NCI-H1694 treated with DMSO at 0.1 percent for 48 hours (cell line): ENCODE measurements around the gene PAK1IP1.
A peak's percentile ranks its signal among the peaks of the same experiment; 100 is the strongest.
"Not testable (repeated sequence)": the region's sequence is repeated elsewhere in the genome, so short reads cannot be mapped to it uniquely, and the experiment has no call there.

Experiments
- DNase-seq: peaks from one replicate; lab custom pipeline; 2025; lab: John Stamatoyannopoulos, UW

PAK1IP1 gene, protein sequence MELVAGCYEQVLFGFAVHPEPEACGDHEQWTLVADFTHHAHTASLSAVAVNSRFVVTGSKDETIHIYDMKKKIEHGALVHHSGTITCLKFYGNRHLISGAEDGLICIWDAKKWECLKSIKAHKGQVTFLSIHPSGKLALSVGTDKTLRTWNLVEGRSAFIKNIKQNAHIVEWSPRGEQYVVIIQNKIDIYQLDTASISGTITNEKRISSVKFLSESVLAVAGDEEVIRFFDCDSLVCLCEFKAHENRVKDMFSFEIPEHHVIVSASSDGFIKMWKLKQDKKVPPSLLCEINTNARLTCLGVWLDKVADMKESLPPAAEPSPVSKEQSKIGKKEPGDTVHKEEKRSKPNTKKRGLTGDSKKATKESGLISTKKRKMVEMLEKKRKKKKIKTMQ

DNA sequence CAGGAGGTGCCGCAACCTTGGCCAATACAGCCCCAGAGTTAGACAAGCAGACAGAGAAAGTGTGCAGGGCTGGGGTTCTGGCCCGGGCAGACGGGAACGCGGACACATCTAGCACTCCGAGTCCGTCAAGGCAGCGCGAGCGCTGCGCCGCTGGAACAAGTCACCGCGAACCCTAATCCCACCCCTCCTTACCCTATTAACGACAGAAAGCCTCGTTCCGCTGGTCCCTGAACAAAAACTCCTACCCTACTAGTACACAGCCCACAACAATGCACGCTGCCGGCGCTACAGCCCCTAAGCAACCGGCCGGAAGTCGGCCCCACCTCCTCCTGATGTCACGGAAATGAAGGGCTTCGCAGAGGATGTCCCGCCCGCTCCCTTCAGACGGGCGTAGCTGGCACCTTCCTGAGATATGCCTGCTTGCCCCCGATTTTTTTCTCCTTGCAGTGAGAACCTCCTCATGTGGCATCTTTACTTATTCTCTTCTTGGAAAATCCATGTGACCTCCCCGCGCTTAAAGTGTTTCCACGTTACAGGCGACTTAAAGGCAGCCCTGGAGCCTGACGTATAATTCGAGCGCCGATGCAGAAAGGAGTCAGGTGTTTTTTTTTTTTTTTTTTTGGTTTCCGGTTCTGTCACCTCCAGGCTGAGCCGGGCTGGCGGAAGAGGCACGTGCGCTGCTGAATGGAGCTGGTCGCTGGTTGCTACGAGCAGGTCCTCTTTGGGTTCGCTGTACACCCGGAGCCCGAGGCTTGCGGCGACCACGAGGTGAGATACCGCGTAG lies at the start of gene PAK1IP1, which contains the start of gene C6orf52:
PAK1IP1 (plus strand) TSS at position 671 of the 784 bp plus-strand sequence; CDS start at position 685, 14 bp downstream.
C6orf52 (minus strand) TSS at position 315 of the 784 bp plus-strand sequence. CDS start 7,066 bp downstream, outside the sequence.
- peak; percentile 90 for DNase-seq

DNA sequence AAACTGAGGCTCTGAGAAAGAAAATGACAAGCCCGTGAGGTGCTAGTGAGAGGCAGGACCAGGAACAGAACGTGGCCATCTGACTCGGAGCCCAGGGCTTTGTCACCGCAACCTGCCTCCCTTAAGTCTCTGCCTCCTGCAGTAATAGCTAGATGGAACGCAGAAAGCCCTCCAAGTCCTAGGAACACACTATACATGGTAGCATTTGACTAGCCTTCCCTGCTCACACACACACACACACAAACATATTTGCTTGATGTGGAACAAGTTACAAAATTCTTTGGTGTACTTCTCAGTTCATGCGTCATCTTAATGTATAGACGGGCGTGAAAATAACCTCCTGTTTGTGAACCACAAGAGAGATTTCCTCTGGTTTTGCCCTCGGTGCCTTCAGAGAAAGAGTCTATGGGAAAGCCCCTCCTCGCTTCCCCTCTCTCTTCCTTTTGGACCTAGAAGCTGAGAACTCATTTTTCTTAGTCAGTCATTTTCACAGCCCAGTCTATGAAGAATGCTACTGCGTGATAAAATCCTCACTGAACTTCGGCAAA lies 39.2 kb upstream of the PAK1IP1 start:
- DNase-seq, result no peak

DNA sequence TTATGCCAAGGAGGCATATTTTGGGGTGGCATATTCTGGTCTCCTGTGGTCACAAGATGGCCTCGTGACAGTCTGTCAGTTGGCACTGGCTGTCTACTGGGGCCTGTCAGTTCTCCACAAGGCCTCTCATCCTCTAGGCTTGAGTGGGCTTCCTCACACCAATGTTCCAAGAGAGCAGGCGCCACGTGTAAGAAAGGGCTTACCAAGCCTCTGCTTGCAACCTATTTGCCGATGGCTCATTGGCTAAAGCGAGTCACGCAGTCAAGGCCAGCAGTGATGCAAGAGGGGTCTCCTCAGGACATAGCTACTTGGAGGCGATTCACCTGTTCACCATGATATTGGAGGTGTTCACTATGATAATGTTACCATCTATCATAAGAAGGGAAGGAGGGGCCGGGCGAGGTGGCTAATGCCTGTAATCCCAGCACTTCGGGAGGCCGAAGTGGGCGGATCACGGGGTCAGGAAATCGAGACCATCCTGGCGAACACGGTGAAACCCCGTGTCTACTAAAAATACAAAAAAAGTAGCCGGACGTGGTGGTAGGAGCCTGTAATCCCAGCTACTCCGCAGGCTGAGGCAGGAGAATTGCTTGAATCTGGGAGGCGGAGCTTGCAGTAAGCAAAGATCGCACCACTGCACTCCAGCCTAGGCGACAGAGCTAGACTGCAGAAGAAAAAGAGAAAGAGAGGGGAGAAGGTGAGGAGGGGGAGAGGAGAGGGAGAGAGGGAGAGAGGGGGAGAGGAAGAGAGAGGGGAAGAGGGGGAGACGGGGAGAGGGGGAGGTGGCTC lies 35.7 kb upstream of the PAK1IP1 start:
- DNase-seq, result no peak

DNA sequence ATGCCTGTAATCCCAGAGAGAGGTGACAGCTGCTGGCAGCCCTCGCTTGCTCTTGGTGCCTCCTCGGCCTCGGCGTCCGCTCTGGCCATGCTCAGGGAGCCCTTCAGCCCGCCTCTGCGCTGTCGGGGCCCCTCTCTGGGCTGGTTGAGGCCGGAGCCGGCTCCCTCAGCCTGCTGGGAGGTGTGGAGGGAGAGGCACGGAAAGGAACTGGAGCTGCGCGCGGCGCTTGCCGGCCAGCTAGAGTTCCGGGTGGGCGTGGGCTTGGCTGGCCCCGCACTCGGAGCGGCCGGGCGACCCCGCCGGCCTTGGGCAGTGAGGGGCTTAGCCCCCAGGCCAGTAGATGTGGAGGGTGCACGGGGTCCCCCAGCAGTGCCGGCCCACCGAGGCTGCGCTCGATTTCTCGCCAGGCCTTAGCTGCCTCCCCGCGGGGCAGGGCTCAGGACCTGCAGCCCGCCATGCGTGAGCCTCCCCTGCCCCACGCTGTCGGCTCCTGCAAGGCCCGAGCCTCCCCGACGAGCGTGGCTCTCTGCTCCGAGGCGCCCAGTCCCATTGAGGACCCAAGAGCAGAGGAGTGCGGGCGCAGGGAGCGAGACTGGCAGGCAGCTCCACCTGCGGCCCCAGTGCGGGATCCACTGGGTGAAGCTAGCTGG lies 34.9 kb upstream of the PAK1IP1 start:
- DNase-seq, result no peak

DNA sequence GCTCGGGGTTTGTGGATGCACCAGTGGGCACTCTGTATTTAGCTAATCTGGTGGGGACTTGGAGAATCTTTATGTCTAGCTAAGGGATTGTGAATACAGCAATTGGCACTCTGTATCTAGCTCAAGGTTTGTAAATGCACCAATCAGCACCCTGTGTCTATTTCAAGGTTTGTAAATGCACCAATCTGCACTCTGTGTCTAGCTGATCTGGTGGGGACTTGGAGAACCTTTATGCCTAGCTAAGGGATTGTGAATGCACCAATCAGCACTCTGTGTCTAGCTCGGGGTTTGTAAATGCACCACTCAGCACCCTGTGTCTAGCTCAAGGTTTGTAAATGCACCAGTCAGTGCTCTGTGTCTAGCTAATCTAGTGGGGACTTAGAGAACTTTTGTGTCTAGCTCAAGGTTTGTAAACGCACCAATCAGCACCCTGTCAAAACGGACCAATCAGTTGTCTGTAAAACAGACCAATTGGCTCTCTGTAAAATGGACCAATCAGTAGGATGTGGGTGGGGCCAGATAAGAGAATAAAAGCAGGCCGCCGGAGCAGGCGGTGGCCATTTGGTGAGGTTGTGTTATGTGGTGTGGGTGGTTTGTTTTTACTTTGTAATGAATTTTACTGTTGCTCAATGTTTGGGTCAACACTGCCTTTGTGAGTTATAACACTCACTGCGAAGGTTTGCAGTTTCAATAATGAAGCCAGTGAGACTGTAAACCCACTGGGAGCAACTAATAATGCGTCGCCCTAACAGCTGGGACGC lies 34.2 kb upstream of the PAK1IP1 start:
- DNase-seq, result not testable (repeated sequence)

DNA sequence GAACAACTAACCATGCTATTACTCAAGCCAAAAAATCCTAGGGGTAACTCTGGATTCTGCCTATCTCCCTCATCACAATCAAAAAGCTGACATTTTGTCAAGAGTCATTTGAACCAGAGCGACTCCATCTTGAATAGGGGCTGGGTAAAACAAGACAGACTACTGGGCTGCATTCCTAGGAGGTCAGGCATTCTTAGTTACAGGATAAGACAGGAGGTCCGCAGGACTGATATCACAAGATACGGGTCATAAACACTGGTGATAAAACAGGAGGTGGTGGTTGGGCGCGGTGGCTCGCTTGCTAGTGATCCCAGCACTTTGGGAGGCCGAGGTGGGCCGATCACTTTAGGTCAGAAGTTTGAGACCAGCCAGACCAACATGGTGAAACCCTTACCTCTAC lies 32.6 kb upstream of the PAK1IP1 start:
- DNase-seq, result no peak

DNA sequence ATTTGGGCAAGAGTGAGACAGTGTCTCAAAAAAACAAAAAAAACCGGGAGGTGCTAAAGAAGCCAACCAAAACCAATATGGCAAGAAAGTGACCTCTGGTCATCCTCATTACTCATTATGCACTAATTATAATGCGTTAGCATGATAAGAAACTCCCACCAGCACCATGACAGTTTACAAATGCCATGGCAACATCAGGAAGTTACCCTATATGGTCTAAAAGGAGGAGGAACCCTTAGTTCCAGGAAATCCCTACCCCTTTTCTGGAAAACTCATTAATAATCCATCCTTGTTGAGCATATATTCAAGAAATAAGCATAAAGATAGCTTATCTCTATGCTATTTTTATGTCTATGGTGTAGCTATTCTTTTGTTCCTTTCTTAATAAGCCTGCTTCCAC lies 32.0 kb upstream of the PAK1IP1 start:
- DNase-seq, result no peak

DNA sequence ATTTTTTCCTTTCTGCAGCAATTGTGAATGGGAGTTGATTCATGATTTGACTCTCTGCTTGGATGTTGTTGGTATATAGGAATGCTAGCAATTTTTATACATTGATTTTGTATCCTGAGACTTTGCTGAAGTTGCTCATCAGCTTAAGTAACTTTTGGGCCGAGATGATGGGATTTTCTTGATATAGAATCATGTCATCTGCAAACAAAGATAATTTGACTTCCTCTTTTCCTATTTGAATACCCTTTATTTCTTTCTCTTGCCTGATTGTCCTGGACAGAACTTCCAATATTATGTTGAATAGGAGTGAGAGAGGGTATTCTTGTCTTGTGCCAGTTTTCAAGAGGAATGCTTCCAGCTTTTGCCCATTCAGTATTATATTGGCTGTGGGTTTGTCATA lies 29.2 kb upstream of the PAK1IP1 start:
- DNase-seq, result not testable (repeated sequence)

DNA sequence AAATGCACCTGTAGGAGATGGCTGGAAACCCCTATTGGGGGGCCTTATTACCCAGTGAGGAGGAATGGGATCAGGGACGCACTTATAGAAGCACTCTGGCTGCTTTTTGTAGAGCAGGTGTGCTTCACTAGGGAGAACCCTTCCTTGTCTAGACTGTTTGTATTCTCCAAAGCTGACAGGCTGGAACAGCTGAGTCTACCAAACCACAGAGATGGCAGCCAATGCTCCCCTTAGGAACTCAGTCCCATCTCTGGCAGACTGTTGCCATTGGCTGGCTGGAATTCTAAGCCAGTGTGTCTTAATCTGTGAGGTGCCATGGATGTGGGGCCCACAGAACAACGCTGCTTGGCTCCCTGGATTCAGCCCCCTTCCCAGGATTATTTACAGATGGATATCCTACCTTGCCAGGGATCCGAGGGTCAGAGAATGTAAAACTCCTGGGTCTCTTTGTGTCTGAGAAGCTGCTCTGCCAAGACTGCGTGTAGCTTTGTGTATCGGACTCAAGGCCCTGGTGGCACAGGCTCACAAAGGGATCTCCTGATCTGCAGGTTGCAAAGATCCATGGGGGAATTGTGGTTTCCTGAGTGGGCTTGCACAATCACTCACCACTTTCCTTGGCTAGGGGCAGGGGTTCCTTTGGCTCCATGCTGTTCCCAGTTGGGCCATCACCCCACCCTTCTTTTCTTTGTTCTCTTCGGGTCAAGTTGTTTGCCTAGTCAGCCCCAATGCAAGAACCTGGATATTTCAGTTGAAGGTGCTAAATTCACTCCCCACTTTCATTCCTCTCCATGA lies 26.4 kb upstream of the PAK1IP1 start:
- DNase-seq, result no peak

DNA sequence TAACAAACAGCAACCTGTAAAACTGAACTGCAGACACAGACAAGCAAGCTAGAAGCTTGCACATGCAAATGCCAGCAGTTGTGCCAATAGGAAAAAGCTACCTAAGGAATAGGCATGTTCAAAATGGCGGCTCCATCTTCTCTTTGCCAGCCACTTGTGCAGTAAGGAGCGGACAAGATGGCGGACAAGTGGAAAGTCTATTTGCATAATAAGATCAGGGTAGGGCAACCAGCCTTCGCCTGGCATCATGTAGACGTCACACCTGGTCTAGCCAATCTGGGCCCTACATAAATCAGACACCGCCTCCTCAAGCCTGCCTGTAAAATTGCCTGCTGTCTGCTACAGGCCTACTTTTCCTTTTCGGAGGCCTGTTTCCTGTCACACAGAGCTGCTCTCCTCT lies 18.4 kb upstream of the PAK1IP1 start:
- no peak for DNase-seq

DNA sequence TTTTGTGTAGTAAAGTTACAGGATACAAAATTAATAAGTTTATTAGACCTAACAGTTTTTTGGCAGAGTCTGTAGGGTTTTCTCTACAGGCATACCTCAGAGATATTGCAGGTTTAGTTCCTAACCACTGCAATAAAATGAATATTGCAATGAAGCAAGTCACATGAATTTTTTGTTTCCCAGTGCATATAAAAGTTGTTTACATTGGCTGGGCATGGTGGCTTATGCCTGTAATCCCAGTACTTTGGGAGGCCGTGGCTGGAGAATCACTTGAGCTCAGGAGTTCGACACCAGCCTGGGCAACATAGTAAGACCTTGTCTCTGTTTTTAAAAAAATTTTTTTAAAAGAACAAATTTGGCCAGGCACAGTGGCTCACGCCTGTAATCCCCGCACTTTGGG lies 16.3 kb upstream of the PAK1IP1 start:
- DNase-seq, result no peak

DNA sequence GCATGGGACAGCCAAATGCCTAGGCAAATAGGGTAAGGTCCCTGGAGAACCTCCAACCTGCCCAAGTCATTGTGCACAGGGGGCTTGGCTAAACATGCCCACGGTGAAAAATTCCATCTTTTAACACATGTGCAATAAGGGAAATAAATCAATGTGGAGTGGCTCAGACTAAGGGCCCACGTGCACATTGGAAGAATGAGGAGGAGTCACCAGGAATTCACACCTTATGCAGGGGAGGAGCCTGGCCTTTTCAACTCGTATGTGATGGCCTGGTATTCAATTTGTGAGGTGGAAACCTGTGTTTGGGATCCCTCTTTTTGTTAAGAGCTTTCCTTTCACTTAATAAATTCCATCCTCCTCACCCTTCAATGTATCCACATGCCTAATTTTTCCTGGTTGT lies 13.0 kb upstream of the PAK1IP1 start:
- no peak for DNase-seq

DNA sequence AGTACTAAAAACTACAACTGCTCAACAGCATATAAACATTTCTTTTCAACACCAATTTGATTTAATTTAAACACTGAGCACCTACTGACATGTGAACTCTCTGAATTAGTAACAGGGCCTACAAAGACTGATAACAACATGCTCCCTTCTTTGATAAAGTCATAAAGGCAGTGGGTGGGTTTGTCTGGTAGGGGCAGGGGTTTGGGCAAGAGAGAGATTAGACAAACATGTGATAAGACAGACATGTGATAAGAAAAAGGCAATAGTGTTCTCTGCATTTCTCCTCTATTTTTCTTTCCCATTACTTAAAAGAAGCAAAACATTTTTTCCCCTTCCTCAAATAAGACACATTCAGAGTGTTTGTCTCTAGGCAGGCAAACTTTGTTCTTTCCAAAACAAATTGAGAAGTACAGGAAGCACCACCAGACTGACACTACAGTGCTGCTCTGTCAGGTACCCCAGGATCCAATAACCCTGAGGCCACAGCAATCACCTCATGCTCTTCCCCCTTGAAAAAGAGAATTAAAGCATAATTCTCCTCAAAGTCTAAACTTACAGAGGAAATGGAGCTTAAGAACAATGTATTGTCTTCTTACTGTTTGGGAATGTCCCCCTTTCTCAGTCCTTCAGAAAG lies 12.3 kb upstream of the PAK1IP1 start:
- DNase-seq, result no peak

DNA sequence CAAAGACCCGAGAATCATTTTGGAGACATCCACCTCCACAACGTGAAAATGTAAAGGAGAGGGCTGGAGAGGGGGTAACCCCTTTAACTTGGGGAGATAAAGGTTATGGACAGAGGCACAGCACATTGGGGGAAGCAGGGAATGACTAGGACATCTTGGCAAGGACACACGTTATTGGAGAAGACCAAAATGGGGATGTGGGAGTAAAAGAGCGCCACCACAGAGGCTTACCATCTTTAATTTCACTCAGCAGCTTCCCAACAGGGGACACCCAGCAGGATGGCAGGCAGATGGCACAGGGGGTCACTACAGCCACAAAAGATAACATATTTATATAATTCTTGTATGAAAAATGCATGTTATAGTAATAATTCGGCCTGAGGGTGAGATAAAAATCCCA lies 10.2 kb upstream of the PAK1IP1 start:
- DNase-seq, result no peak

DNA sequence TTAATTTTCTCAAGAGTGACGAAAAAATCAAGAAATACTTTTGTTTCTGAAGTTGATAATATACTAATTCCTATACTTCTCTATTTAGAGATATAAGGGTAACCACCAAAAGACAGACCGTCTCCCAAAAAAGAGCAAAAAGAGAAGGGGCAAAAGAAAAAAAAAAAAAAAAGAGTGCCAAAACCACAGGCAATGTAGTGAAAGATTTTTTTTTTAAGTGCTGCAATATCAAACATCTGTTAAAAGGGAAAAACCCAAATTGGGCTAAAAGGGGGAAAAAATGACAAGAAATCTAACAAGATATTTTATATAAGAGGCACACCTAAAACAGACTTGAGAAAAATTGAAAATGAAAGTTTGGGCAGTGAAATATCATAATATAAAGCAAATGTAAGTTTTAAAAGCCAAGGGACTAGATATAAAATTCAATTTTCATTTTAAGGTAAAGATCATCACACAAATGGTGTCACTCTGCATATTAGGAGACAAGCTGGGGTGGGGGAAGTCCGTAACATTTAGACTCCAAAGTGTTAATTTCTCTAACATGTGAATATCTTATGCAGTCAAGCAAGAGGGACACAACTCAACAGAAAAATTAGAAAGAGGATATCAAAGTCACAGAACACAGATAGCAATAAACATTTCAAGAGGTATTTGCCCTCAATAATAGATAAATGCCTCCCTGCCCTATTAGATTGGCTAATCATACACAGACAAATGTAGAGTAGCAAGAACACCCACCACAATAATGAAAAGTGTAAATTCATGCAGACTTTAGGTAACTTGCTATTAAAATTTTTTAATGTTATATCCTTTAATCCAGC lies 9.5 kb upstream of the PAK1IP1 start:
- DNase-seq, result no peak

DNA sequence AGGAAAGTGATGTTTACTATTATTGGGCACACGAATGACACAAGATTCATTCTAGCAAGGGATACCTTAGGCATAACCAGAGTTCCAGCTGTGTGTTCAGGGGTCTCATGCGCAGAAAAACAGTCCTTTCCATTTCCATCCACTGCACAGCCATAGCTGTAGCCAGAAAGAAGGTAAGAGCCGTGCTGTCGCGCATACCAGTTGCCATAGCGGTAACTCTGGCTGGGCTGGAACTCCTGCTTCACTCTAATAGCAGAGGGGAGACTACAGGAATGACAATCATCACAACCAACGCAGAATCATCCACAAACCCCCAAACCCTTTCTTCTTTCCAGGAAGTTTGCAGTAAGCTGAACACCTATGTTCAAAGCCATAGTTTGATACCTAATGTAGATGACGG lies 7.9 kb upstream of the PAK1IP1 start:
- DNase-seq, result no peak

DNA sequence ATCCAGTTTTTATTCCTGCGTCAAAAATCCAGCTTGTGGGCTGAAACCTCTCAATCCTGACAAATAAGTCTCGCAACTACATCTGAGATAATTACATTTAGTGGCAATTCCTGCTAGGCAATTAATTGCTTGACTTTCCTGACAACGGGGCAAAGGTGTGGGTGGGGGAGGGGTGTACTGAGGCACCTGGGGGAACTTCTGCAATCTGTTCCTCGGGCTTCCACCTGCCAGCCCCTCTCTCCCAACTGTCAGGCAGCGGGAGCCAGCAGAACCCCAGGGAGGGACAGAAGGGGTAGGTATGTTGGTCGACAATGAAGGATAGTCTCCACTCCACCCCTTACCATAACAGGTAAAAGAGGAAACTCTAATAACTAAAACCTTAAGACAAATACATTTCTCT lies 7.2 kb upstream of the PAK1IP1 start:
- no peak for DNase-seq

DNA sequence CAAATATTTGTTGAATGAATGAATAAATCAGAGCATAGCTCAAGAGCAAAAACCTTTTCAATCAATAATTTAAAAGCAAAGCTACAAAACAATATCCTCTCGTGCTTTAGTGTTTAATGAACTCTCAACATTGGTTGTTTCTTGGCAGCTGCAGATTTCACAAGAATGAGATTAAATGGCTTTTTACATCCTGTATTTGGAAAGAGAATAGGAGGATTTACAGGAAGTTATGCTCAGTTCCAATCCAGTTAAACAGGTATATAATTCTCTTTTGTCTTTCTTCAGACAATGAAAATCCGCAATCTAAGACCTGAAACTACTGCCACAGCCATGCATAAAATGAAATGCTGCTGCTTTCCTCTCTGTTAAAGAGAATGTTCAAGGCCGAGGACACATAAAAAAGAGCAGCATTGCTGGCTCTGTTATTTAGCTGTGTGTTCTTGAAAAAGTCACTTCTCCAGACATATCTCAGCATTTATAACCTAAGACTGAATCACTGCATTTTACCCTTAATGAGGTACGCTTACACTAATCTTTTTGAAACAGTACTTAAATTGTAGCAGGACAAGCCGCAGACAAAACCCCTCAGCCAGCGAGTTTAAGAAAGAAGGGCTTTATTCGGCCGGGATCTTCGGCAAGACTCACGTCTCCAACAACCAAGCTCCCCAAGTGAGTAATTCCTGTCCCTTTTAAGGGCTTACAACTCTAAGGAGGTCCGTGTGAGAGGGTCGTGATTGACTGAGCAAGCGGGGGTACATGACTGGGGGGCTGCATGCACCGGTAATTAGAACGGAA lies 3.9 kb upstream of the PAK1IP1 start:
- no peak for DNase-seq
